Upper lobe of right lung (tissue), 1 donor: ENCODE results near the gene CAT. TPM values are rescaled to one million over a fixed set of nuclear protein-coding genes. Genes with fewer than 3 reads are reported as not detected.
"Not testable (repeated sequence)": the region's sequence is repeated elsewhere in the genome, so short reads cannot be mapped to it uniquely, and the experiment has no call there.

Source experiments
- ATAC-seq: fragments of 200-7000 bp; cut with Tn5 transposase; one replicate; pipeline ENCODE4 v1.9.1; 2020; ENCODE audit warnings: mild to moderate bottlenecking, moderate library complexity
- DNase-seq: peaks from one replicate; pipeline ENCODE4 v3.0.0-alpha.2; 2020
- H3K27ac ChIP-seq: fragments of 200-600 bp; one replicate; pipeline ENCODE4 v1.8.0; 2022
- H3K27me3 ChIP-seq: fragments of 200-600 bp; one replicate; pipeline ENCODE4 v1.8.0; 2022; ENCODE audit warnings: mild to moderate bottlenecking
- H3K36me3 ChIP-seq: fragments of 200-600 bp; one replicate; pipeline ENCODE4 v1.8.0; 2022
- H3K4me1 ChIP-seq: fragments of 200-600 bp; one replicate; pipeline ENCODE4 v1.8.0; 2022
- H3K4me3 ChIP-seq: fragments of 200-600 bp; one replicate; pipeline ENCODE4 v1.8.0; 2022; ENCODE audit warnings: mild to moderate bottlenecking
- H3K9me3 ChIP-seq: fragments of 200-600 bp; one replicate; pipeline ENCODE4 v1.8.0; 2022
- intact Hi-C: fragments of 100-400 bp; cut with DNase I; formaldehyde crosslinking; loops from one replicate; pipeline ENCODE4 v1.11.0; 2022
- total RNA-seq: library from RNA; stranded (reverse); fragmentation: NEBNext Ultra II Directional; extraction: Animal tissue kit (Norgen Biotek cat#: 25700); gene quantifications from one replicate; pipeline ENCODE4 v1.2.1, GENCODE V29; 2021
- TF ChIP-seq, protein P1 (sequence below): fragments of 200-600 bp; IDR thresholded peaks from one replicate; pipeline ENCODE4 v1.8.0; 2022; ENCODE audit warnings: antibody characterized with exemption
- donor health status: DM: no; HTN: yes; CAD: no; lungs with severe emphysema.

Gene CAT
- total RNA-seq, 1 donor from 2014 or later = 213 TPM

DNA sequence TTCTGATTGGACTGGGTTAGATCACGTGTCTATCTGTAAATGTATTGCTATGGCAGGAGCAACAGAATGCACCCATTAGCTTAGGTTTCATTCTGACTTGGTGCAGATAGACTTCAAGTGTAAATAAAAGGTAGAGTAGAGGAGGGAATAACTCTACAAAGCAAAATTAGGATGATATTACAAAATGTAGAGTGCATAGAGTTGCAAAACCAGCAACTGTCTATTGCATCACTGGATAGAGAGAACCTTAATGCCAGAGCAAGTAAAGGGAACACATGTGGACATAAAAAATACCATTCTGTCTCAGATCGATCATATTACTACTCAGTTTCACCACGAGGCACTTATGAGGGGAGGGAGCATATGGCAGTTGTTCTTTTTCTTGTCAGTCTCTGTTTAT lies 22.0 kb upstream of the CAT start:
- Histone ChIP-seq H3K4me3 (no peak overlapping the region), H3K27me3 (no peaks in the 10 kb centered on the region), H3K4me1 (peaks cover 1% of the 10 kb centered on the region), H3K27ac (no peak overlapping the region), H3K9me3 (peaks cover 8% of the 10 kb centered on the region), H3K36me3 (no peaks in the 10 kb centered on the region)
- TF ChIP-seq, protein P1, sequence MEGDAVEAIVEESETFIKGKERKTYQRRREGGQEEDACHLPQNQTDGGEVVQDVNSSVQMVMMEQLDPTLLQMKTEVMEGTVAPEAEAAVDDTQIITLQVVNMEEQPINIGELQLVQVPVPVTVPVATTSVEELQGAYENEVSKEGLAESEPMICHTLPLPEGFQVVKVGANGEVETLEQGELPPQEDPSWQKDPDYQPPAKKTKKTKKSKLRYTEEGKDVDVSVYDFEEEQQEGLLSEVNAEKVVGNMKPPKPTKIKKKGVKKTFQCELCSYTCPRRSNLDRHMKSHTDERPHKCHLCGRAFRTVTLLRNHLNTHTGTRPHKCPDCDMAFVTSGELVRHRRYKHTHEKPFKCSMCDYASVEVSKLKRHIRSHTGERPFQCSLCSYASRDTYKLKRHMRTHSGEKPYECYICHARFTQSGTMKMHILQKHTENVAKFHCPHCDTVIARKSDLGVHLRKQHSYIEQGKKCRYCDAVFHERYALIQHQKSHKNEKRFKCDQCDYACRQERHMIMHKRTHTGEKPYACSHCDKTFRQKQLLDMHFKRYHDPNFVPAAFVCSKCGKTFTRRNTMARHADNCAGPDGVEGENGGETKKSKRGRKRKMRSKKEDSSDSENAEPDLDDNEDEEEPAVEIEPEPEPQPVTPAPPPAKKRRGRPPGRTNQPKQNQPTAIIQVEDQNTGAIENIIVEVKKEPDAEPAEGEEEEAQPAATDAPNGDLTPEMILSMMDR = no peak
- intact Hi-C loops = no loop called here
- DNase-seq (no peak), ATAC-seq (peak; percentile 59)

DNA sequence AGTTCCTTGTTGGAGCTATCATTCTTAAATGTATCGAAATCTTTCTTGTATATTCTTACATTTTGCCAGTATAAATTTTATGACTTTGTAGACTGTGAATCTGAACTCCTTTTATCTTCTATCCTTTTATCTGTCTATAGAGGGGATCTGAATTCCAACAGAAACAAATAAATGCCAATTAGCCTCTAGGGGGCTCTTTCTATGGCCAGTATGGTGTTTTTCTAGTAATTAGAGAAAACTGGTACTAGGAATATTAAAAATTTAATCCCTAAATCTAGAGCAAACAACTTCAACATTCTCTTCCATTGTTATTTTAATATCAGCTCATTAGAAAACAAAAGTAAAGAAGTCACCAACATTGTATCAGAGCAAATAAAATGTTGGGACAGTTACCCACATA lies 21.5 kb upstream of the CAT start:
- Histone ChIP-seq H3K4me1 (peaks cover 5% of the 10 kb centered on the region), H3K36me3 (no peaks in the 10 kb centered on the region), H3K9me3 (peaks cover 8% of the 10 kb centered on the region), H3K27ac (no peak overlapping the region), H3K4me3 (no peak overlapping the region), H3K27me3 (no peaks in the 10 kb centered on the region)
- intact Hi-C loops = no loop called here
- TF ChIP-seq, protein P1 = peak; percentile 7
- DNase-seq (no peak), ATAC-seq (no peak)

DNA sequence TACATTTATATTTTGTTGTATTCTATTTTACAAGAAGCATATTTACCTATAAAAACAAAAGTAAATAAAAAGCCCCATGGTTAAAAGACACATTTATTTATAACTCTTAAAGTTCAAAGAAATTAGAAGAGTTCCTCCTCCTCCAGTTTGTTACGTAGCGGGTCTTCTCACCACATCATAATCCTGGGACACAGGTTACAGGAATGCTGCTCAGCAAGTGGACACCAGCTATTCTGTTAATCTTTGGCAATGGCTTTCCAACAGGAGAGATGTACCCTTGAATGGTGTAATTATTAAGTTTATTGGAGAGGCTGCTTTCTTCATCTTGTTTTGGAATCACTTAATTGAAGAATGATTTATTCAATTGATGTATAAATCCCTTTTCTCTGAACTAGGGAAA lies 19.6 kb upstream of the CAT start:
- peaks cover 15% of the 10 kb centered on the region for H3K4me1 ChIP-seq
- DNase-seq (no peak), ATAC-seq (no peak)
- H3K27ac ChIP-seq = no peak overlapping the region
- no peaks in the 10 kb centered on the region for H3K36me3 ChIP-seq
- TF ChIP-seq, protein P1 = no peak
- intact Hi-C loops = no loop called here
- no peak overlapping the region for H3K4me3 ChIP-seq
- H3K9me3 ChIP-seq = no peaks in the 10 kb centered on the region
- H3K27me3 ChIP-seq = no peaks in the 10 kb centered on the region

DNA sequence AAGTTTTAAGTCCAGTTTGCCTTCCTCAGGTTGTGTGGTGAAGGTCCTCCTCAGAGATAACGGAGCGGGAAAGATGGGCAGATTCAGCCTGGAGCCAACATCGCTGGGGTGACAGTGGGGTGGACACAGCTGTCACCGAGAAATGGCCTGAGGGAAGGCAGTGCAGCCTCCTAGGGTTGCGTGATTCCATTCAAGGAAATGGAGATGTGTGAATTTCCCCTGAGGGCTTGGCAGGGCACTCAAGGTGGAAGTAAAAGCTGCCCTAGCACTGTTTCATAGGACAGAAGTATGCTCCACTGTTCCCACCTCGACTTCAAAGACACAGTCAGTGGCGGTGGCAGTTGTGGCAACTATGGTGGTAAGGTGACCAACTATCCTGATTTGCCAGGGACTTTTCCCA lies 15.4 kb upstream of the CAT start:
- TF ChIP-seq, protein P1 = no peak
- Histone ChIP-seq H3K4me1 (peaks cover 32% of the 10 kb centered on the region), H3K27me3 (no peaks in the 10 kb centered on the region), H3K36me3 (no peaks in the 10 kb centered on the region), H3K4me3 (no peak overlapping the region), H3K9me3 (no peaks in the 10 kb centered on the region), H3K27ac (no peak overlapping the region)
- intact Hi-C loops = no loop called here
- ATAC-seq (peak; percentile 32), DNase-seq (no peak)

DNA sequence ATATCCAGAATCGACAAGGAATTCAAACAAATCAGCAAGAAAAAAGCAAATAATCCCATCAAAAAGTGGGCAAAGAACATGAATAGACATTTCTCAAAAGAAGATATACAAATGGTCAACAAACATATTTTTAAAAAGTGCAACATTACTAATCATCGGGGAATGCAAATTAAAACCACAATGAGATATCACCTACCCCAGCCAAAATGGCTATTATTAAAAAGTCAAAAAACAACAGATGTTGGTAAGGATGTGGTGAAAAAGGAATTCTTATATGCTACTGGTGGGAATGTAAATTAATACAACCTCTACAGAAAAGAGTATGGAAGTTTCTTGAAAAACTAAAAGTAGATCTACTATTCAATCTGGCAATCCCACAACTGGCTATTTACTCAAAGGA lies 13.9 kb upstream of the CAT start:
- H3K4me1 ChIP-seq = peaks cover 32% of the 10 kb centered on the region
- ATAC-seq, H3K27me3 ChIP-seq, H3K27ac ChIP-seq, H3K36me3 ChIP-seq, DNase-seq, intact Hi-C loops, H3K4me3 ChIP-seq, H3K9me3 ChIP-seq: not testable (repeated sequence)

DNA sequence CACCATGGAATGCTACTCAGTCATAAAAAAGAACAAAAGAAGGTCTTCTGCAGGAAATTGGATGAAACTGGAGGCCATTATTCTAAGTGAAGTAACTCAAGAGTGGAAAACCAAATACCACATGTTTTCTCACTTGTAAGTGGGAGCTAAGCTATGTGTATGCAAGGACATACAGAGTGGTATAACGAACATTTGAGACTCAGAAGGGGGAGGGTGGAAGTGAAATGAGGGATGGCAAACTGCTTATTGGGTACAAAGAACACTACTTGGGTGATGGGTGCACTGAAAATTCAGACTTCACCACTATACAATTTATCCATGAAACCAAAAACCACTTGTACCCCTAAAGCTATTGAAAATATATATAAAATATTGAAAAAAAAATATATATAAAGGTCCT lies 13.4 kb upstream of the CAT start:
- H3K27ac ChIP-seq = peak overlapping the region; percentile 45

More for the DNA sequence above, 13.4 kb upstream of the CAT start:
- peaks cover 32% of the 10 kb centered on the region for H3K4me1 ChIP-seq
- no peaks in the 10 kb centered on the region for H3K9me3 ChIP-seq
- ATAC-seq = no peak
- TF ChIP-seq, protein P1 = no peak
- H3K36me3 ChIP-seq = no peaks in the 10 kb centered on the region
- H3K27me3 ChIP-seq = no peaks in the 10 kb centered on the region
- DNase-seq = no peak
- intact Hi-C loops = no loop called here
- H3K4me3 ChIP-seq = no peak overlapping the region
